HG03565 (cell line): ENCODE results near the gene CHRM4.
"Not testable (repeated sequence)": the region's sequence is repeated elsewhere in the genome, so short reads cannot be mapped to it uniquely, and the experiment has no call there.

Source experiments
- ATAC-seq: cut with Tn5 transposase; IDR thresholded peaks from one replicate; pipeline ENCODE4 v1.9.1; 2021; ENCODE audit warnings: mild to moderate bottlenecking, moderate library complexity; ENCODE audit not compliant: unreplicated experiment

CHRM4 gene

GRCh38 chr11:46382646-46383403 lies 8.8 kb downstream of the CHRM4 start:
- ATAC-seq: no peak

- no peak for ATAC-seq
Observed at GRCh38 chr11:46381819-46382645, 9.5 kb downstream of the CHRM4 start.

GRCh38 chr11:46381048-46381818 lies 10.3 kb downstream of the CHRM4 start, which contains the start of gene MDK:
TSS of gene MDK (plus strand) at chr11:46381669. CDS start at chr11:46382058, 389 bp downstream.
- ATAC-seq: no peak

- ATAC-seq: no peak
Observed at GRCh38 chr11:46380340-46381047, 11.1 kb downstream of the CHRM4 start.

- not testable (repeated sequence) for ATAC-seq
Observed at GRCh38 chr11:46379482-46380293, 11.9 kb downstream of the CHRM4 start.

GRCh38 chr11:46378811-46379481 lies 12.6 kb downstream of the CHRM4 start:
- ATAC-seq: no peak

GRCh38 chr11:46378296-46378695 lies 13.3 kb downstream of the CHRM4 start:
- ATAC-seq: no peak

- ATAC-seq: no peak
Observed at GRCh38 chr11:46377831-46378230, 13.7 kb downstream of the CHRM4 start.

- no peak for ATAC-seq
Observed at GRCh38 chr11:46377290-46377689, 14.3 kb downstream of the CHRM4 start.

- ATAC-seq: no peak
Observed at GRCh38 chr11:46376258-46377050, 15.1 kb downstream of the CHRM4 start.

GRCh38 chr11:46375392-46376101 lies 16.0 kb downstream of the CHRM4 start:
- ATAC-seq: no peak

GRCh38 chr11:46374815-46375214 lies 16.8 kb downstream of the CHRM4 start:
- ATAC-seq: no peak

GRCh38 chr11:46373787-46374740 lies 17.5 kb downstream of the CHRM4 start:
- no peak for ATAC-seq

GRCh38 chr11:46372501-46372900 lies 19.1 kb downstream of the CHRM4 start:
- ATAC-seq: not testable (repeated sequence)

GRCh38 chr11:46372086-46372485 lies 19.5 kb downstream of the CHRM4 start:
- ATAC-seq: no peak

GRCh38 chr11:46371262-46371661 lies 20.3 kb downstream of the CHRM4 start:
- not testable (repeated sequence) for ATAC-seq

- ATAC-seq: no peak
Observed at GRCh38 chr11:46370253-46370652, 21.3 kb downstream of the CHRM4 start.
